Natural killer cell treated with Interleukin-12 subunit alpha and Interleukin-12 subunit beta and Interleukin-15 and Interleukin-18, amount 100 ng/mL, for 72 hours (primary cell): ENCODE data around the gene MUS81. TPM values are rescaled to one million over a fixed set of nuclear protein-coding genes. Genes with fewer than 3 reads are reported as not detected.
"Not testable (repeated sequence)": the region's sequence is repeated elsewhere in the genome, so short reads cannot be mapped to it uniquely, and the experiment has no call there.

ENCODE experiments used
- ATAC-seq, 2 donors: fragments of 150-1000 bp; cut with Tn5 transposase in 1 of 2; sonication (Bioruptor Pico), chemical (Tn5 transposase) in 1 of 2; 2 replicates each; pipeline ENCODE4 v1.10.0; 2021
- DNase-seq: peaks from one replicate; pipeline ENCODE4 v3.0.0; 2022; ENCODE audit warnings: low spot score
- H3K27ac Mint-ChIP-seq, 2 donors: 1 replicate in 1 of 2; 2 replicates in 1 of 2; pipeline ENCODE4 v1.8.0; 2022; ENCODE audit warnings: mixed read lengths in 2 of 2, mild to moderate bottlenecking in 1 of 2, moderate library complexity in 1 of 2
- H3K27me3 Mint-ChIP-seq, 2 donors: 1 replicate in 1 of 2; 2 replicates in 1 of 2; pipeline ENCODE4 v1.8.0; 2022; ENCODE audit warnings: mixed read lengths in 2 of 2
- H3K36me3 Mint-ChIP-seq: one replicate; pipeline ENCODE4 v1.8.0; 2022; ENCODE audit warnings: mixed read lengths
- H3K4me1 Mint-ChIP-seq, 2 donors: 1 replicate in 1 of 2; 2 replicates in 1 of 2; pipeline ENCODE4 v1.8.0; 2022; ENCODE audit warnings: low read depth in 2 of 2, mixed read lengths in 2 of 2, mild to moderate bottlenecking in 1 of 2
- H3K4me3 Mint-ChIP-seq: one replicate; pipeline ENCODE4 v1.8.0; 2022; ENCODE audit warnings: mixed read lengths
- H3K9me3 Mint-ChIP-seq: 2 replicates; pipeline ENCODE4 v1.8.0; 2022; ENCODE audit warnings: mixed read lengths
- total RNA-seq, 2 donors: library from RNA; stranded (reverse); gene quantifications; one replicate each; pipeline ENCODE4 v1.2.3, GENCODE V29; 2022

MUS81 gene
- total RNA-seq, 2 donors from 2014 or later = 85.7 to 109 TPM

- not testable (repeated sequence) for DNase-seq, H3K4me3 Mint-ChIP-seq, H3K36me3 Mint-ChIP-seq, H3K9me3 Mint-ChIP-seq, ATAC-seq
- Mint-ChIP-seq H3K4me1 (peaks cover 6 to 16% of the 10 kb centered on the region in 2 donors), H3K27me3 (peaks cover 17 to 18% of the 10 kb centered on the region in 2 donors), H3K27ac (peak overlapping the region in 1 of 2 donors; percentile 60)
Measured at GRCh38 chr11:65832231-65832630, 28.0 kb upstream of the MUS81 start.

GRCh38 chr11:65833297-65834030 lies 26.8 kb upstream of the MUS81 start, which contains the start of gene SNX32:
SNX32 (plus strand) TSS chr11:65833963; CDS start chr11:65834066, 103 bp downstream.
- H3K27me3 Mint-ChIP-seq = peaks cover 17 to 18% of the 10 kb centered on the region in 2 donors
- peaks cover 6 to 16% of the 10 kb centered on the region in 2 donors for H3K4me1 Mint-ChIP-seq
- no peaks in the 10 kb centered on the region for H3K36me3 Mint-ChIP-seq
- H3K9me3 Mint-ChIP-seq = peaks cover 5% of the 10 kb centered on the region
- H3K4me3 Mint-ChIP-seq = no peak within 1 kb of the TSS
- peak within 1 kb of the TSS in 1 of 2 donors; percentile 60 for H3K27ac Mint-ChIP-seq
- peak; percentile 96 for DNase-seq
- ATAC-seq = peak; percentile 99 to 100

GRCh38 chr11:65834202-65834601 lies 26.0 kb upstream of the MUS81 start:
- Mint-ChIP-seq H3K4me1 (peaks cover 6 to 16% of the 10 kb centered on the region in 2 donors), H3K36me3 (no peaks in the 10 kb centered on the region), H3K27me3 (peaks cover 15 to 18% of the 10 kb centered on the region in 2 donors), H3K9me3 (peaks cover 5% of the 10 kb centered on the region), H3K4me3 (no peak overlapping the region), H3K27ac (no peak overlapping the region)
- DNase-seq = no peak
- no peak for ATAC-seq

GRCh38 chr11:65842144-65842543 lies 18.1 kb upstream of the MUS81 start:
- Mint-ChIP-seq H3K36me3 (no peaks in the 10 kb centered on the region), H3K27me3 (no peaks in the 10 kb centered on the region), H3K27ac (no peak overlapping the region), H3K9me3 (no peaks in the 10 kb centered on the region), H3K4me1 (no peaks in the 10 kb centered on the region), H3K4me3 (no peak overlapping the region)
- DNase-seq (no peak), ATAC-seq (no peak)

- Mint-ChIP-seq H3K27me3 (no peaks in the 10 kb centered on the region), H3K9me3 (no peaks in the 10 kb centered on the region), H3K4me1 (no peaks in the 10 kb centered on the region), H3K4me3 (no peak overlapping the region), H3K36me3 (no peaks in the 10 kb centered on the region), H3K27ac (no peak overlapping the region)
- DNase-seq = no peak
- ATAC-seq = no peak
Measured at GRCh38 chr11:65843811-65844210, 16.4 kb upstream of the MUS81 start.

GRCh38 chr11:65844231-65844872 lies 15.9 kb upstream of the MUS81 start:
- H3K4me3 Mint-ChIP-seq = no peak overlapping the region
- no peaks in the 10 kb centered on the region for H3K36me3 Mint-ChIP-seq
- H3K27me3 Mint-ChIP-seq = no peaks in the 10 kb centered on the region
- no peak overlapping the region for H3K27ac Mint-ChIP-seq
- no peak for DNase-seq
- H3K4me1 Mint-ChIP-seq = no peaks in the 10 kb centered on the region
- no peaks in the 10 kb centered on the region for H3K9me3 Mint-ChIP-seq
- no peak for ATAC-seq

- DNase-seq (no peak), ATAC-seq (no peak)
- Mint-ChIP-seq H3K27ac (no peak overlapping the region), H3K4me3 (no peak overlapping the region), H3K9me3 (no peaks in the 10 kb centered on the region), H3K4me1 (peaks cover 0 to 4% of the 10 kb centered on the region in 2 donors), H3K36me3 (no peaks in the 10 kb centered on the region), H3K27me3 (no peaks in the 10 kb centered on the region)
Measured at GRCh38 chr11:65847746-65848145, 12.5 kb upstream of the MUS81 start.

- not testable (repeated sequence) for H3K36me3 Mint-ChIP-seq, H3K9me3 Mint-ChIP-seq, H3K4me3 Mint-ChIP-seq, H3K4me1 Mint-ChIP-seq, H3K27me3 Mint-ChIP-seq, DNase-seq, ATAC-seq, H3K27ac Mint-ChIP-seq
Measured at GRCh38 chr11:65848693-65849092, 11.5 kb upstream of the MUS81 start.

- DNase-seq (no peak), ATAC-seq (peak in 1 of 2 donors; percentile 1)
- no peak overlapping the region for H3K27ac Mint-ChIP-seq
- H3K36me3 Mint-ChIP-seq = peaks cover 10% of the 10 kb centered on the region
- H3K4me1 Mint-ChIP-seq = peaks cover 9 to 14% of the 10 kb centered on the region in 2 donors
- no peaks in the 10 kb centered on the region for H3K9me3 Mint-ChIP-seq
- no peaks in the 10 kb centered on the region for H3K27me3 Mint-ChIP-seq
- no peak overlapping the region for H3K4me3 Mint-ChIP-seq
Measured at GRCh38 chr11:65849366-65849765, 10.9 kb upstream of the MUS81 start.

GRCh38 chr11:65849771-65850216 lies 10.4 kb upstream of the MUS81 start:
- H3K9me3 Mint-ChIP-seq = no peaks in the 10 kb centered on the region
- no peaks in the 10 kb centered on the region for H3K27me3 Mint-ChIP-seq
- peaks cover 13 to 18% of the 10 kb centered on the region in 2 donors for H3K4me1 Mint-ChIP-seq
- peak in 1 of 2 donors; percentile 0 for ATAC-seq
- DNase-seq = no peak
- H3K27ac Mint-ChIP-seq = no peak overlapping the region
- peaks cover 14% of the 10 kb centered on the region for H3K36me3 Mint-ChIP-seq
- H3K4me3 Mint-ChIP-seq = no peak overlapping the region

GRCh38 chr11:65850217-65851082 lies 9.8 kb upstream of the MUS81 start:
- ATAC-seq (peak; percentile 1), DNase-seq (no peak)
- Mint-ChIP-seq H3K36me3 (peaks cover 16% of the 10 kb centered on the region), H3K4me1 (peaks cover 20 to 24% of the 10 kb centered on the region in 2 donors), H3K27me3 (no peaks in the 10 kb centered on the region), H3K4me3 (no peak overlapping the region), H3K9me3 (no peaks in the 10 kb centered on the region), H3K27ac (no peak overlapping the region)

GRCh38 chr11:65851083-65851579 lies 9.1 kb upstream of the MUS81 start:
- Mint-ChIP-seq H3K36me3 (peaks cover 18% of the 10 kb centered on the region), H3K4me3 (no peak overlapping the region), H3K9me3 (no peaks in the 10 kb centered on the region), H3K4me1 (peaks cover 24 to 31% of the 10 kb centered on the region in 2 donors), H3K27me3 (no peaks in the 10 kb centered on the region), H3K27ac (no peak overlapping the region)
- DNase-seq (no peak), ATAC-seq (peak; percentile 55 to 57)

- no peak overlapping the region for H3K4me3 Mint-ChIP-seq
- peaks cover 32 to 38% of the 10 kb centered on the region in 2 donors for H3K4me1 Mint-ChIP-seq
- no peaks in the 10 kb centered on the region for H3K27me3 Mint-ChIP-seq
- ATAC-seq (no peak), DNase-seq (no peak)
- H3K36me3 Mint-ChIP-seq = peaks cover 26% of the 10 kb centered on the region
- no peak overlapping the region for H3K27ac Mint-ChIP-seq
- no peaks in the 10 kb centered on the region for H3K9me3 Mint-ChIP-seq
Measured at GRCh38 chr11:65851811-65852507, 8.3 kb upstream of the MUS81 start.
